AG09319 (cell line): ENCODE data around the gene PSMD13.

Source experiments
- DNase-seq: peaks from one replicate; pipeline ENCODE4 v3.0.0-alpha.2; 2010; ENCODE audit warnings: low read depth; ENCODE audit errors: extremely low read depth
- CTCF ChIP-seq: IDR thresholded peaks from 2 replicates; pipeline ENCODE4 v1.5.1; 2011; ENCODE audit warnings: low read depth, mild to moderate bottlenecking, inconsistent platforms, low read length, moderate library complexity

Gene PSMD13

GRCh38 chr11:272195-272930, 35.6 kb downstream of the PSMD13 start:
- no peak for TF ChIP-seq CTCF
- no peak for DNase-seq

- TF ChIP-seq CTCF: no peak
- DNase-seq: no peak
Measured at GRCh38 chr11:272931-273198, 36.1 kb downstream of the PSMD13 start.

GRCh38 chr11:276219-276618, 39.4 kb downstream of the PSMD13 start:
- TF ChIP-seq CTCF: no peak
- DNase-seq: no peak

- no peak for DNase-seq
- no peak for TF ChIP-seq CTCF
Measured at GRCh38 chr11:278001-278951, 41.5 kb downstream of the PSMD13 start, which contains the start of gene NLRP6. Gene NLRP6 (plus strand): TSS chr11:278407. CDS start chr11:278570, 163 bp downstream.

- TF ChIP-seq CTCF: no peak
Measured at GRCh38 chr11:279040-279965, 42.5 kb downstream of the PSMD13 start.

GRCh38 chr11:279966-280705, 43.4 kb downstream of the PSMD13 start:
- no peak for DNase-seq
- TF ChIP-seq CTCF: no peak

More at GRCh38 chr11:279040-279965, 42.5 kb downstream of the PSMD13 start:
- no peak for DNase-seq
